Mucosa of descending colon (tissue), 3 donors: Measurements from ENCODE around the gene COLEC11. TPM values are rescaled to one million over a fixed set of nuclear protein-coding genes. Genes with fewer than 3 reads are reported as not detected.

Source experiments
- ATAC-seq: fragments of 200-7000 bp; cut with Tn5 transposase; one replicate; pipeline ENCODE4 v1.9.1; 2020; ENCODE audit warnings: mild to moderate bottlenecking, moderate library complexity
- DNase-seq, 3 donors: peaks; one replicate each; pipeline ENCODE4 v3.0.0-alpha.2; 2020
- H3K36me3 ChIP-seq: fragments of 200-600 bp; one replicate; pipeline ENCODE4 v1.8.0; 2021; ENCODE audit warnings: low read depth, mild to moderate bottlenecking
- H3K4me1 ChIP-seq: fragments of 200-600 bp; one replicate; pipeline ENCODE4 v1.8.0; 2021; ENCODE audit warnings: low read depth, mild to moderate bottlenecking
- H3K4me3 ChIP-seq: fragments of 200-600 bp; one replicate; pipeline ENCODE4 v1.8.0; 2021; ENCODE audit warnings: mild to moderate bottlenecking
- H3K9me3 ChIP-seq: fragments of 200-600 bp; one replicate; pipeline ENCODE4 v1.8.0; 2021; ENCODE audit warnings: mild to moderate bottlenecking
- CTCF ChIP-seq: fragments of 200-600 bp; IDR thresholded peaks from one replicate; pipeline ENCODE4 v1.8.0; 2022; ENCODE audit warnings: antibody characterized with exemption, mild to moderate bottlenecking
- intact Hi-C, 2 donors: fragments of 100-400 bp; cut with DNase I in 1 of 2; cut with micrococcal nuclease in 1 of 2; formaldehyde crosslinking; loops; one replicate each; pipeline versions ENCODE4 v1.11.0 to v1.11.1; 2022; cut with DNase I, micrococcal nuclease
- total RNA-seq, 3 donors: library from RNA; stranded (reverse); fragmentation: NEBNext Ultra II Directional in 2 of 3; extraction: Animal tissue kit (Norgen Biotek cat#: 25700) in 2 of 3; gene quantifications; one replicate each; pipeline versions ENCODE4 v1.2.1 to v1.2.4, GENCODE V29; 2021 to 2023
- donor health status: DM: no; HTN: no; CAD: no; lungs with moderate emphysema.
- donor health status: DM: no; HTN: no; CAD: no.
- donor health status: DM: no; HTN: yes; CAD: no.

COLEC11 gene
- total RNA-seq, 3 donors from 2014 or later, result 0.35 to 2.2 (median 1.6) TPM

- TF ChIP-seq CTCF, result no peak
- no peak for ATAC-seq
- no peak overlapping the region for H3K4me3 ChIP-seq
- H3K4me1 ChIP-seq, result no peaks in the 10 kb centered on the region
- H3K9me3 ChIP-seq, result no peaks in the 10 kb centered on the region
- no peak for DNase-seq
- no peaks in the 10 kb centered on the region for H3K36me3 ChIP-seq
- intact Hi-C loops, result no loop called here
Observed at GRCh38 chr2:3675687-3676086, 80.8 kb downstream of the COLEC11 start.

GRCh38 chr2:3677436-3677835 is 82.5 kb downstream of the COLEC11 start:
- no peak for TF ChIP-seq CTCF
- Histone ChIP-seq H3K9me3 (no peaks in the 10 kb centered on the region), H3K4me1 (no peaks in the 10 kb centered on the region), H3K36me3 (no peaks in the 10 kb centered on the region), H3K4me3 (no peak overlapping the region)
- ATAC-seq (no peak), DNase-seq (no peak)
- intact Hi-C loops, result no loop called here

- ATAC-seq (no peak), DNase-seq (no peak)
- no peak for TF ChIP-seq CTCF
- intact Hi-C loops, result no loop called here
- Histone ChIP-seq H3K36me3 (no peaks in the 10 kb centered on the region), H3K9me3 (no peaks in the 10 kb centered on the region), H3K4me3 (no peak overlapping the region), H3K4me1 (no peaks in the 10 kb centered on the region)
Observed at GRCh38 chr2:3678212-3678611, 83.3 kb downstream of the COLEC11 start.

GRCh38 chr2:3679180-3679579 is 84.3 kb downstream of the COLEC11 start:
- intact Hi-C loops, result no loop called here
- no peaks in the 10 kb centered on the region for H3K9me3 ChIP-seq
- H3K4me1 ChIP-seq, result no peaks in the 10 kb centered on the region
- DNase-seq (no peak), ATAC-seq (no peak)
- H3K36me3 ChIP-seq, result no peaks in the 10 kb centered on the region
- TF ChIP-seq CTCF, result no peak
- no peak overlapping the region for H3K4me3 ChIP-seq

GRCh38 chr2:3679616-3680393 is 84.9 kb downstream of the COLEC11 start:
- TF ChIP-seq CTCF, result no peak
- no peaks in the 10 kb centered on the region for H3K4me1 ChIP-seq
- no peaks in the 10 kb centered on the region for H3K9me3 ChIP-seq
- H3K36me3 ChIP-seq, result no peaks in the 10 kb centered on the region
- DNase-seq (no peak), ATAC-seq (no peak)
- intact Hi-C loops, result no loop called here
- H3K4me3 ChIP-seq, result no peak overlapping the region
